GM12878 (cell line): Measurements from ENCODE around the gene CDC42SE2. TPM values are rescaled to one million over a fixed set of nuclear protein-coding genes. Genes with fewer than 3 reads are reported as not detected.

Experiments used
- ATAC-seq: fragments of 200-7000 bp; cut with Tn5 transposase; 3 replicates; pipeline ENCODE4 v1.9.1; 2020; ENCODE audit warnings: mild to moderate bottlenecking, moderate library complexity
- BruUV-seq: library from RNA; stranded (reverse); fragments of 400-500 nt; replicated peaks from 2 replicates; lab custom pipeline; 2021; lab: Mats Ljungman, UMichigan
- CTCF ChIA-PET: fragments of 300-600 bp; sonication (Branson Sonifier 250); formaldehyde crosslinking; extraction: SDS; loops from one replicate; lab custom pipeline; 2021; ENCODE audit warnings: inconsistent platforms; lab: Yijun Ruan, JAX
- POLR2A ChIA-PET: fragments of 350-600 bp; formaldehyde crosslinking; extraction: SDS; loops from one replicate; lab custom pipeline; 2021; ENCODE audit warnings: inconsistent platforms; lab: Charles Lee
- RAD21 ChIA-PET: fragments of 300-600 bp; sonication (Branson Sonifier 250); formaldehyde crosslinking; loops from one replicate; lab custom pipeline; 2023; ENCODE audit warnings: antibody characterized with exemption; ENCODE audit not compliant: unreplicated experiment; lab: Charles Lee
- SMC1A ChIA-PET: fragments of 300-600 bp; sonication (Branson Sonifier 250); formaldehyde crosslinking; loops from one replicate; lab custom pipeline; 2023; ENCODE audit not compliant: unreplicated experiment, uncharacterized antibody; lab: Charles Lee
- DNase-seq: peaks from one replicate; pipeline ENCODE4 v3.0.0-alpha.2; 2011; ENCODE audit warnings: low read depth, low spot score
- FAIRE-seq: peaks from 3 replicates; lab custom pipeline; 2011; peaks lifted over from hg19 to GRCh38; lab: Jason Lieb, UNC
- H2AFZ ChIP-seq: 2 replicates; pipeline ENCODE4 v1.6.0; 2011; ENCODE audit warnings: low read depth, low read length, control low read depth; ENCODE audit not compliant: control insufficient read depth
- H3K27ac ChIP-seq: 2 replicates; pipeline ENCODE4 v1.5.1; 2011; ENCODE audit warnings: control low read depth; ENCODE audit not compliant: control insufficient read depth, insufficient read depth
- H3K27me3 ChIP-seq, 2 experiments: replicated peaks in 1 of 2; 2 replicates each; pipeline versions ENCODE4 v1.6.0 to v1.6.1; 2011; ENCODE audit warnings: low read length in 1 of 2; ENCODE audit not compliant: control insufficient read depth in 2 of 2, insufficient read depth in 2 of 2
- H3K36me3 ChIP-seq, 2 experiments: 2 replicates each; pipeline ENCODE4 v1.5.1; 2011; ENCODE audit warnings: low read length in 1 of 2; ENCODE audit not compliant: control insufficient read depth in 2 of 2, insufficient read depth in 2 of 2
- H3K4me1 ChIP-seq: 2 replicates; pipeline ENCODE4 v1.6.1; 2011; ENCODE audit warnings: mild to moderate bottlenecking, low read length, moderate library complexity, mixed read lengths; ENCODE audit not compliant: control insufficient read depth, insufficient read depth
- H3K4me2 ChIP-seq: 2 replicates; pipeline ENCODE4 v1.6.0; 2011; ENCODE audit warnings: control low read depth; ENCODE audit not compliant: control insufficient read depth, insufficient read depth
- H3K4me3 ChIP-seq: fragments of 200-600 bp; sonication (generic); 2 replicates; pipeline ENCODE4 v1.5.1; 2016
- H3K79me2 ChIP-seq: 2 replicates; pipeline ENCODE4 v1.6.0; 2011; ENCODE audit warnings: low read length; ENCODE audit not compliant: control insufficient read depth, insufficient read depth
- H3K9ac ChIP-seq: 2 replicates; pipeline ENCODE4 v1.8.0; 2011; ENCODE audit warnings: low read length, control low read depth, mixed read lengths; ENCODE audit not compliant: control insufficient read depth, insufficient read depth
- H3K9me3 ChIP-seq: replicated peaks from 3 replicates; pipeline ENCODE4 v1.5.1; 2011; ENCODE audit warnings: mild to moderate bottlenecking, low read length; ENCODE audit not compliant: control insufficient read depth, insufficient read depth
- H4K20me1 ChIP-seq: 2 replicates; pipeline ENCODE4 v1.6.0; 2011; ENCODE audit not compliant: control insufficient read depth, insufficient read depth
- POLR2AphosphoS5 ChIP-seq: IDR thresholded peaks from 2 replicates; pipeline ENCODE4 v1.6.1; 2011; ENCODE audit warnings: mild to moderate bottlenecking, low read length, inconsistent platforms
- SMAD1 ChIP-seq: fragments of 450-650 bp; IDR thresholded peaks from 2 replicates; pipeline ENCODE4 v1.6.1; 2018; ENCODE audit warnings: mild to moderate bottlenecking, low read depth; ENCODE audit not compliant: partially characterized antibody
- WGBS: methylation state at CpG from one replicate; pipeline ENCODE4 v1.1.6; 2016; ENCODE audit warnings: low lambda C conversion rate; ENCODE audit not compliant: insufficient replicate concordance, insufficient coverage; ENCODE audit errors: missing lambda C conversion rate; 5-methylcytosine and 5-hydroxymethylcytosine counted together
- in situ Hi-C: fragments of 300-500 bp; cut with MboI; formaldehyde crosslinking; loops from 9 replicates; pipeline ENCODE4 v1.14.3; 2018; ENCODE audit warnings: mixed read lengths
- intact Hi-C: fragments of 100-400 bp; cut with micrococcal nuclease; formaldehyde crosslinking; loops from one replicate; pipeline ENCODE4 v1.14.2; 2022; ENCODE audit not compliant: unreplicated experiment
- polyA plus RNA-seq, 11 experiments: library from polyadenylated mRNA; depleted of rRNA in 4 of 11; unstranded in 6 of 11; stranded (reverse) in 5 of 11; fragments of >200 nt; fragmentation: Nextera tagmentation in 4 of 11; fragmentation: Illumina TruSeq in 1 of 11; extraction: Ambion mirVana in 4 of 11; extraction: Trizol in 1 of 11; gene quantifications; 1 replicate in 1 of 11; 2 replicates in 10 of 11; pipeline versions ENCODE4 v1.2.1 to v1.2.3, GENCODE V29; 2011 to 2016; ENCODE audit warnings: inconsistent platforms in 2 of 11, missing spikeins in 2 of 11, low read depth in 1 of 11
- total RNA-seq, 4 experiments: library from RNA; depleted of rRNA in 3 of 4; stranded (reverse); fragments of >200 nt in 3 of 4; fragmentation: Illumina TruSeq in 1 of 4; extraction: Trizol in 1 of 4; gene quantifications; 2 replicates each; pipeline versions ENCODE4 v1.2.1 to v1.2.3, GENCODE V29; 2013 to 2021

CDC42SE2 gene
- total and polyA plus RNA-seq, 10 of the 15 experiments (the other 5 are each of a cell fraction or from before 2014, with no cell fraction given), result 57.0 to 148 (median 80.3) TPM

DNA sequence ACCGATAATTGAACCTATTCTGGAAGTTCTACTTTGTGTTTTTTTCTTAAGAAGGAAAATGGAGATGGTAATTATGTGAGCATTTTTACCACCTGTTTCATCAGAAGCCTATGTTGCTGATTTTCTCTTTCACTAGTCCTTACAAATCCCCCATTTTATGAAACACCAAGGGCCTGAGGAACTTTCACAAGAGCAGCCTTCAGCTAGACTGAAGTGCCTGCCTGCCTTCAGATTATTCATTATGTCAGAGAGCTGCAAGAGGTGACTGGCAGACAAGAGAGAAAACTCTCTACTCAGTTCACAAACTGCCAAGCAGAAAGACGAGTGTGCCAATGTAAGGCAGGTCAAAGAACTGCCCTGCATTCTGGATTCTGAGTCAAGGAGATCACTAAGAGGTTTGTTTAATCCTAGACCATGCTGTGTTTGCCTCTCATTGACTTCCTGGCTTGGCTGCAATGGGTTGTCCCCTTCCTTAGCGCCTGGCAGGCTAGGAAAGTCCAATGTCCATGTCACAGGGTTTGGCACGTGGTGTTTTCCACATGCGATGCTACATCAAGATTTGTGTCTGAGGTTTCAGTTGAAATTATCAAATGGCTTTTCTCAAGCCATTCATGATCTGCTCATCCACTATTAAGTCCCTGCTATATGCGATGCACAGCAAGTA is 143.3 kb downstream of the CDC42SE2 start:
- Histone ChIP-seq H3K4me1 (no peaks in the 10 kb centered on the region), H3K79me2 (no peaks in the 10 kb centered on the region), H3K27ac (no peak overlapping the region), H4K20me1 (no peaks in the 10 kb centered on the region), H3K4me3 (no peak overlapping the region), H3K4me2 (no peak overlapping the region), H3K9me3 (peaks cover 2% of the 10 kb centered on the region; the same call in 1 of the 3 replicates), H3K36me3 (peaks cover 0 to 11% of the 10 kb centered on the region in 2 experiments; a peak in 3 of 4 replicates), H3K9ac (no peak overlapping the region), H3K27me3 (no peaks in the 10 kb centered on the region), H2AFZ (no peak overlapping the region)
- ChIA-PET RAD21 (no interaction called here), POLR2A (no interaction called here), CTCF (interaction anchor here (0.5 to 1.4 kb wide), 6 partner anchors 9 to 205 kb away, joined by 3 to 4 read pairs (median 3); no protein-coding TSS in a partner anchor), SMC1A (interaction anchor here (0.6 to 1.5 kb wide), 3 partner anchors 93 to 225 kb away, joined by 3 read pairs; no protein-coding TSS in a partner anchor)
- over 99% methylated on average over 6 of the region's 6 CpGs for WGBS
- no peak for DNase-seq
- in situ Hi-C loops, result loop anchor here (25.0 kb wide), 1 partner anchor 1295 kb away; no protein-coding TSS in a partner anchor
- FAIRE-seq, result no peak
- no TSS peak for BruUV-seq
- TF ChIP-seq SMAD1, result no peak
- TF ChIP-seq POLR2AphosphoS5, result peak; percentile 31; the same call in 1 of the 2 replicates
- intact Hi-C loops, result no loop called here
- ATAC-seq, result no peak
